ENCODE data around the gene CACNG3. TPM values are rescaled to one million over a fixed set of nuclear protein-coding genes. Genes with fewer than 3 reads are reported as not detected.

CACNG3 gene
- total and polyA plus RNA-seq, 2 donors (not counting 3 experiments of a cell fraction or from before 2014, with no cell fraction given) = not detected

- no peak for TF ChIP-seq MAX (IDR thresholded peaks at IDR 0.05; ENCODE audit: insufficient read depth, insufficient read length)
- no peak for TF ChIP-seq POLR2A (IDR thresholded peaks at IDR 0.05; ENCODE audit: low read depth, low read length)
- no peak for TF ChIP-seq GATA2 (IDR thresholded peaks at IDR 0.05; ENCODE audit: insufficient read depth, insufficient read length, low read depth, low read length)
- TF ChIP-seq CTCF (IDR thresholded peaks at IDR 0.05; ENCODE audit: extremely low read depth in 1 of 2, insufficient read depth in 1 of 2, low read depth in 1 of 2, low read length in 2 of 2) = no peak
- TF ChIP-seq FOS (IDR thresholded peaks at IDR 0.05; ENCODE audit: borderline replicate concordance, insufficient read depth, low read length) = no peak
- TF ChIP-seq EZH2 (IDR thresholded peaks at IDR 0.05; ENCODE audit: borderline replicate concordance, low read depth, low read length, severe bottlenecking) = no peak
- TF ChIP-seq MYC (IDR thresholded peaks at IDR 0.05; ENCODE audit: low read depth, low read length) = no peak
- TF ChIP-seq JUN (IDR thresholded peaks at IDR 0.05; ENCODE audit: borderline replicate concordance, insufficient read depth, insufficient read length, low read depth) = no peak
- no peak for TF ChIP-seq POLR2AphosphoS5 (IDR thresholded peaks at IDR 0.05; ENCODE audit: insufficient read depth, low read depth, low read length)
- no peak overlapping the region for H3K4me2 ChIP-seq (ENCODE audit: insufficient read depth, low read length)
- ChIA-PET CTCF (no interaction called here), POLR2A (no interaction called here)
- no peak overlapping the region for H3K9ac ChIP-seq (replicated peaks; ENCODE audit: extremely low read depth, insufficient read depth, low read length)
- intact Hi-C loops (cut with micrococcal nuclease) (no loop called here), dilution Hi-C loops (cut with MboI; ENCODE audit: extremely low pct_ligation_motif_present, low sequenced_read_pairs) (no loop called here)
- H3K9me1 ChIP-seq (replicated peaks; ENCODE audit: control insufficient read depth, extremely low read depth, insufficient read depth, low read length) = no peaks in the 10 kb centered on the region
- no peaks in the 10 kb centered on the region for H3K9me3 ChIP-seq (replicated peaks; ENCODE audit: control insufficient read depth, insufficient read depth, low read length)
- no peak for FAIRE-seq
- DNase-seq (ENCODE audit: low read depth, low spot score) = no peak
- no peaks in the 10 kb centered on the region for H4K20me1 ChIP-seq (replicated peaks; ENCODE audit: control insufficient read depth, extremely low read depth, insufficient read depth, low read length)
- no peaks in the 10 kb centered on the region for H3K4me1 ChIP-seq (ENCODE audit: control insufficient read depth, extremely low read depth, insufficient read depth, low read length)
- H3K27me3 ChIP-seq (ENCODE audit: control insufficient read depth in 2 of 2, insufficient read depth in 2 of 2, low read length in 2 of 2) = no peaks in the 10 kb centered on the region
- no peak overlapping the region for H3K27ac ChIP-seq (ENCODE audit: insufficient read depth, low read depth, low read length)
- H2AFZ ChIP-seq (ENCODE audit: low read depth, low read length) = no peak overlapping the region
- H3K4me3 ChIP-seq (replicated peaks in 1 of 3; ENCODE audit: insufficient read depth in 1 of 3, low read depth in 1 of 3, low read length in 3 of 3) = no peak overlapping the region
- no peaks in the 10 kb centered on the region for H3K79me2 ChIP-seq (ENCODE audit: control insufficient read depth, insufficient read depth, low read length)
- H3K36me3 ChIP-seq (ENCODE audit: control insufficient read depth in 2 of 2, extremely low read depth in 1 of 2, insufficient read depth in 2 of 2, low read length in 2 of 2) = no peaks in the 10 kb centered on the region
- no TSS peak for BruUV-seq (replicated peaks)
Measured at GRCh38 chr16:24372824-24373223, 116.7 kb downstream of the CACNG3 start.
